Adrenal gland (tissue), 12 donors: Measurements from ENCODE around the gene NKX2-3. TPM values are rescaled to one million over a fixed set of nuclear protein-coding genes. Genes with fewer than 3 reads are reported as not detected.

Experiments
- DNase-seq, 7 donors: peaks; one replicate each; pipeline ENCODE4 v3.0.0-alpha.2; 2019 to 2020
- H3K27ac ChIP-seq, 5 donors: fragments of 200-600 bp; sonication (generic) in 4 of 5; 1 replicate in 3 of 5; 2 replicates in 2 of 5; pipeline versions ENCODE4 v1.5.1 to v1.8.0; 2016 to 2020; ENCODE audit warnings: mild to moderate bottlenecking in 1 of 5
- H3K27me3 ChIP-seq: fragments of 200-600 bp; 2 replicates; pipeline ENCODE4 v1.8.0; 2021
- H3K36me3 ChIP-seq, 2 donors: fragments of 200-600 bp; replicated peaks in 1 of 2; 1 replicate in 1 of 2; 2 replicates in 1 of 2; pipeline versions ENCODE4 v1.5.1 to v1.8.0; 2018 to 2022
- H3K4me1 ChIP-seq, 2 donors: fragments of 200-600 bp; replicated peaks in 1 of 2; 1 replicate in 1 of 2; 2 replicates in 1 of 2; pipeline versions ENCODE4 v1.5.1 to v1.8.0; 2018 to 2021
- H3K4me3 ChIP-seq, 4 donors: fragments of 200-600 bp; sonication (generic) in 3 of 4; one replicate each; pipeline ENCODE4 v1.5.1; 2016 to 2018
- H3K9me3 ChIP-seq, 3 donors: fragments of 200-600 bp; sonication (generic) in 1 of 3; replicated peaks in 1 of 3; 1 replicate in 2 of 3; 2 replicates in 1 of 3; pipeline versions ENCODE4 v1.5.1 to v1.8.0; 2016 to 2021
- POLR2A ChIP-seq, 2 donors: fragments of 450-650 bp; IDR thresholded peaks; one replicate each; pipeline ENCODE4 v1.6.1; 2017; ENCODE audit warnings: antibody characterized with exemption in 2 of 2, mild to moderate bottlenecking in 2 of 2, moderate library complexity in 1 of 2
- WGBS, 4 donors: extraction: QIAGEN DNeasy Blood & Tissue Kit in 2 of 4; methylation state at CpG; one replicate each; pipeline versions ENCODE4 v1.1.5 to v1.1.7; 2013 to 2017; 5-methylcytosine and 5-hydroxymethylcytosine counted together
- intact Hi-C, 2 donors: fragments of 100-400 bp; cut with DNase I; formaldehyde crosslinking; loops; one replicate each; pipeline versions ENCODE4 v1.14.1 to v1.15.0; 2022 to 2023
- polyA plus RNA-seq, 3 donors: library from polyadenylated mRNA; stranded (reverse); fragments of 200-250 nt in 2 of 3; fragments of 350-450 nt in 1 of 3; fragmentation: Illumina TruSeq in 1 of 3; extraction: RNeasy Lipid Tissue Mini Kit (QIAGEN cat#74804) in 1 of 3; gene quantifications; one replicate each; pipeline ENCODE4 v1.2.3, GENCODE V29; 2013 to 2014
- total RNA-seq, 9 donors: library from RNA; depleted of rRNA in 4 of 9; stranded (reverse); fragments of >200 nt in 4 of 9; fragments of 120-200 nt in 1 of 9; fragmentation: NEBNext Ultra II Directional in 1 of 9; extraction: Animal tissue kit (Norgen Biotek cat#: 25700) in 1 of 9; gene quantifications; one replicate each; pipeline versions ENCODE4 v1.1.0 to v1.2.4, GENCODE V29; 2013 to 2023
- TF ChIP-seq, protein P1 (sequence below), 6 experiments: fragments of 450-650 bp in 4 of 6; fragments of 200-600 bp in 2 of 6; sonication (generic) in 1 of 6; IDR thresholded peaks; 1 replicate in 5 of 6; 2 replicates in 1 of 6; pipeline versions ENCODE4 v1.5.1 to v1.8.0; 2016 to 2021; ENCODE audit warnings: antibody characterized with exemption in 6 of 6, mild to moderate bottlenecking in 2 of 6, moderate library complexity in 1 of 6
- donor health status: healthy with polysubstance abuse.
- donor health status: Bipolar disorder and iron deficiency.
- donor health status: DM: yes; HTN: yes; CAD: no.
- donor health status: DM: no; HTN: no; CAD: no.
- donor health status: DM: no; HTN: no; CAD: no.
- donor health status: DM: yes; HTN: yes; CAD: no.

Gene NKX2-3
- total and polyA plus RNA-seq, 12 donors, result 0.03 TPM; not detected in 11

DNA sequence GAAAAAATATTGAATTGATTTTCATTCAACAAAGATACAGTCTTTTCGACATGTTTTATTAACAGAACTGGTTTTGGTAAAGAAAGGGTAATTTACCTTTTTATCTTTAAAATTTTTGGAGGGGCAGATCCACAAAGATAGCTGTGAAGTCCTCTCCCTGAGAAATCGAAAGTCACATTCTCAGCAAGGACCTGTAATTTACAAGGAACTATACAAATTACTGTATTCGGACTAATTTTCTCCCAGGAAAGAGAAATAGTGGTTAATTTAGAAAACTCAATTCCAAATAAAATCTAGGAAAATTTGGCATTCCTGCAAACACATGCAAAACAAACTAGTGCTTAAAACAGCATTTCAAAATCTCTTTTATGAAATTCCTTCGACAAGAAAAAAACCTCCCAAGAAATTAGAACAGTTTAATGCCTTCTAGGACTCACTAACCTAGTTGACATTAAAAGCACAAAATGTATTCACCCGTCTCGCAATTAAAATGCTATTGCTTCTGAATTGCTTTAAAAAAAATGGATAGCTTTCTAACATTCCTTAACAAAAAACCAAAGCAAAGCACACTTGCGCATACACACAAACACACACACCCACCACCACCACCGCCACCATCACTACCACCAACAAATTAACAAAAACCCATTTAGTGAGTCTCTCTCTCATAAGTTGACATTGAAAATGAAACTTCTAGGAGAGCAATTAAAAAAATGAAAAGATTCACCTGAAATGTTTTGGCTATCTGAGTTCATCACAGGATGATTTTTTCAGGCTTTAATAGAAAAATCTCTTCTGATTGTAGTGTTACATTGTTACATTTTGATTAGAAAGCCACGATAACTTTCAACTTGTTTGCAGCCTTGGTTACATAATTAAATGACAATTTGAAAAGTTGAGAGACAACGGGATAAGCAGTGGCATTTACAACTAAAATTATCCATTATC is 4.0 kb upstream of the NKX2-3 start:
- WGBS, 4 donors, result 20 to 25% (median 20%) methylated on average over 10 of the region's 10 CpGs
- no peak for DNase-seq
- Histone ChIP-seq H3K9me3 (peaks cover 0 to 3% (median 0%) of the 10 kb centered on the region in 3 donors), H3K4me1 (no peaks in the 10 kb centered on the region), H3K36me3 (no peaks in the 10 kb centered on the region), H3K4me3 (no peak overlapping the region), H3K27me3 (peaks cover 98% of the 10 kb centered on the region), H3K27ac (no peak overlapping the region)
- intact Hi-C loops, result no loop called here
- TF ChIP-seq, protein P1, sequence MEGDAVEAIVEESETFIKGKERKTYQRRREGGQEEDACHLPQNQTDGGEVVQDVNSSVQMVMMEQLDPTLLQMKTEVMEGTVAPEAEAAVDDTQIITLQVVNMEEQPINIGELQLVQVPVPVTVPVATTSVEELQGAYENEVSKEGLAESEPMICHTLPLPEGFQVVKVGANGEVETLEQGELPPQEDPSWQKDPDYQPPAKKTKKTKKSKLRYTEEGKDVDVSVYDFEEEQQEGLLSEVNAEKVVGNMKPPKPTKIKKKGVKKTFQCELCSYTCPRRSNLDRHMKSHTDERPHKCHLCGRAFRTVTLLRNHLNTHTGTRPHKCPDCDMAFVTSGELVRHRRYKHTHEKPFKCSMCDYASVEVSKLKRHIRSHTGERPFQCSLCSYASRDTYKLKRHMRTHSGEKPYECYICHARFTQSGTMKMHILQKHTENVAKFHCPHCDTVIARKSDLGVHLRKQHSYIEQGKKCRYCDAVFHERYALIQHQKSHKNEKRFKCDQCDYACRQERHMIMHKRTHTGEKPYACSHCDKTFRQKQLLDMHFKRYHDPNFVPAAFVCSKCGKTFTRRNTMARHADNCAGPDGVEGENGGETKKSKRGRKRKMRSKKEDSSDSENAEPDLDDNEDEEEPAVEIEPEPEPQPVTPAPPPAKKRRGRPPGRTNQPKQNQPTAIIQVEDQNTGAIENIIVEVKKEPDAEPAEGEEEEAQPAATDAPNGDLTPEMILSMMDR (IDR thresholded peaks at IDR 0.05), result no peak
- TF ChIP-seq POLR2A (IDR thresholded peaks at IDR 0.05), result no peak

DNA sequence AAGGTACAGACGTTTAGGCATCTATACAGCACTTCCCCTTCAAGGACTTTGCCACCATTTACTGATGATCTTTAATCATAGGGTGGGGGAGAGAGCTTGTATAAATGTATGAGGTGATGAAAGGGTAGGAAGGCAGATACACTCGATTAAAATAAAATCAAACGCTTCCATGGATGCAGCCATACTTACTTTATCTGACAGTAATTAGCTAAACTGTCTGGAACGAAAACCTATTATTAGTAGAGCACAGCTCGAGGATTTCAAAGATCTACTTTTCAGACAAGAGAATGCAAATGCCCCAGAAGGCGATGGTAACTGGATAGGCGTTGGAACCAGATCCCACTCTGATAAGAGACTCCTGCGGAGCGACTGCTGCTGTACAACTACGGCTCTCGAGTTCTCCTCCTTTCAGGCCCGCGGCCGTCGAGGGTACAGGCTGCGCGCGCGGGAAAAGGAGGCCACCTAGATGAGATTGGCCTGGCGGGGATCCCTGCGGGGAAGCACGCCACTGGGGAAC is 3.1 kb upstream of the NKX2-3 start:
- H3K36me3 ChIP-seq, result no peaks in the 10 kb centered on the region
- peaks cover 98% of the 10 kb centered on the region for H3K27me3 ChIP-seq
- peaks cover 0 to 3% (median 0%) of the 10 kb centered on the region in 3 donors for H3K9me3 ChIP-seq
- intact Hi-C loops, result no loop called here
- H3K27ac ChIP-seq, result no peak overlapping the region
- TF ChIP-seq, protein P1 (IDR thresholded peaks at IDR 0.05), result no peak
- no peak for TF ChIP-seq POLR2A (IDR thresholded peaks at IDR 0.05)
- H3K4me3 ChIP-seq, result no peak overlapping the region
- H3K4me1 ChIP-seq, result no peaks in the 10 kb centered on the region
- no peak for DNase-seq
- 12 to 17% (median 16%) methylated on average over 18 to 22 of the region's 22 CpGs for WGBS, 4 donors

- intact Hi-C loops, result no loop called here
- 8 to 13% (median 13%) methylated on average over 25 to 46 of the region's 46 CpGs for WGBS, 4 donors
- H3K9me3 ChIP-seq, result peaks cover 0 to 3% (median 0%) of the 10 kb centered on the region in 3 donors
- H3K4me3 ChIP-seq, result no peak overlapping the region
- peaks cover 0 to 5% of the 10 kb centered on the region in 2 donors for H3K4me1 ChIP-seq
- H3K27ac ChIP-seq, result no peak overlapping the region
- H3K36me3 ChIP-seq, result no peaks in the 10 kb centered on the region
- no peak for DNase-seq
- TF ChIP-seq, protein P1 (IDR thresholded peaks at IDR 0.05), result no peak
- no peak for TF ChIP-seq POLR2A (IDR thresholded peaks at IDR 0.05)
- H3K27me3 ChIP-seq, result peaks cover 98% of the 10 kb centered on the region
These were observed 2.4 kb upstream of the NKX2-3 start for GRCh38 chr10:99530108-99531025.
